RWPE1 (cell line): ENCODE data around the gene CMTR1.

Source experiments
- CTCF ChIA-PET: fragments of 350-600 bp; sonication (Branson Sonifier 250); formaldehyde crosslinking; extraction: SDS; loops from one replicate; lab custom pipeline; 2021; lab: Yijun Ruan, JAX
- POLR2A ChIA-PET: fragments of 400-600 bp; formaldehyde crosslinking; extraction: SDS; loops from one replicate; lab custom pipeline; 2020; ENCODE audit warnings: antibody characterized with exemption; ENCODE audit not compliant: low non-redundant PET; lab: Yijun Ruan, JAX
- DNase-seq: peaks from one replicate; pipeline ENCODE4 v3.0.0; 2012; ENCODE audit warnings: low spot score
- H3K27ac ChIP-seq: fragments of 450-650 bp; 2 replicates; pipeline ENCODE4 v1.5.1; 2017
- CTCF ChIP-seq: fragments of 450-650 bp; conservative IDR thresholded peaks from 2 replicates; pipeline ENCODE4 v1.5.1; 2017; ENCODE audit warnings: low read depth, mild to moderate bottlenecking

CMTR1 gene

GRCh38 chr6:37506479-37506878 lies 73.5 kb downstream of the CMTR1 start:
- TF ChIP-seq CTCF = no peak
- ChIA-PET CTCF (no interaction called here), POLR2A (no interaction called here)
- H3K27ac ChIP-seq = no peak overlapping the region
- no peak for DNase-seq

GRCh38 chr6:37507077-37507476 lies 74.1 kb downstream of the CMTR1 start:
- CTCF ChIA-PET = no interaction called here

GRCh38 chr6:37507690-37508421 lies 74.8 kb downstream of the CMTR1 start:
- H3K27ac ChIP-seq = no peak overlapping the region
- TF ChIP-seq CTCF = no peak
- DNase-seq = no peak
- CTCF ChIA-PET = interaction anchor here (0.6 kb wide), 1 partner anchor 1273 kb away, joined by 3 read pairs; no protein-coding TSS in a partner anchor
- POLR2A ChIA-PET = no interaction called here

More at GRCh38 chr6:37507077-37507476, 74.1 kb downstream of the CMTR1 start:
- H3K27ac ChIP-seq = no peak overlapping the region
- POLR2A ChIA-PET = no interaction called here
- TF ChIP-seq CTCF = no peak
- no peak for DNase-seq

- no peak for TF ChIP-seq CTCF
- no peak for DNase-seq
- CTCF ChIA-PET = interaction anchor here (0.6 kb wide), 1 partner anchor 58 kb away, joined by 3 read pairs; no protein-coding TSS in a partner anchor
- POLR2A ChIA-PET = no interaction called here
- no peak overlapping the region for H3K27ac ChIP-seq
Measured at GRCh38 chr6:37511201-37511600, 78.2 kb downstream of the CMTR1 start.

GRCh38 chr6:37511910-37512399 lies 78.9 kb downstream of the CMTR1 start:
- H3K27ac ChIP-seq = no peak overlapping the region
- POLR2A ChIA-PET = no interaction called here
- DNase-seq = no peak
- CTCF ChIA-PET = no interaction called here
- TF ChIP-seq CTCF = no peak

GRCh38 chr6:37512400-37513011 lies 79.5 kb downstream of the CMTR1 start:
- TF ChIP-seq CTCF = no peak
- CTCF ChIA-PET = no interaction called here
- POLR2A ChIA-PET = no interaction called here

More at GRCh38 chr6:37512400-37513011, 79.5 kb downstream of the CMTR1 start:
- no peak for DNase-seq
- no peak overlapping the region for H3K27ac ChIP-seq
